Mesenchymal stem cell (in vitro differentiated cells and primary cell): Measurements from ENCODE around the gene MSH5.
A peak's percentile ranks its signal among the peaks of the same experiment; 100 is the strongest.

Source experiments
- DNase-seq: peaks from one replicate; pipeline ENCODE4 v3.0.0-alpha.2; 2013
- H2AFZ ChIP-seq: one replicate; pipeline ENCODE4 v1.6.1; 2013; ENCODE audit warnings: low read depth, mild to moderate bottlenecking, control low read depth, inconsistent platforms, low read length, moderate library complexity
- H2AK5ac ChIP-seq: 2 replicates; pipeline ENCODE4 v1.6.1; 2013; ENCODE audit warnings: low read length, moderate library complexity, mild to moderate bottlenecking, inconsistent platforms; ENCODE audit not compliant: severe bottlenecking
- H2BK120ac ChIP-seq: one replicate; pipeline ENCODE4 v1.6.1; 2013; ENCODE audit warnings: low read depth, mild to moderate bottlenecking, inconsistent platforms, low read length, moderate library complexity
- H2BK12ac ChIP-seq, 2 experiments: one replicate each; pipeline ENCODE4 v1.6.1; 2013; ENCODE audit warnings: inconsistent platforms in 2 of 2, low read length in 2 of 2, mild to moderate bottlenecking in 2 of 2, moderate library complexity in 2 of 2, control low read depth in 1 of 2
- H2BK15ac ChIP-seq: one replicate; pipeline ENCODE4 v1.6.1; 2013; ENCODE audit warnings: mild to moderate bottlenecking, low read depth, inconsistent platforms; ENCODE audit not compliant: poor library complexity, severe bottlenecking
- H2BK5ac ChIP-seq: 2 replicates; pipeline ENCODE4 v1.6.1; 2013; ENCODE audit warnings: low read depth, mild to moderate bottlenecking, low read length, control low read depth, inconsistent platforms; ENCODE audit not compliant: poor library complexity, severe bottlenecking
- H3K14ac ChIP-seq, 2 experiments: one replicate each; pipeline ENCODE4 v1.6.1; 2013; ENCODE audit warnings: inconsistent platforms in 2 of 2, low read length in 2 of 2, control low read depth in 1 of 2, mild to moderate bottlenecking in 1 of 2, moderate library complexity in 1 of 2
- H3K18ac ChIP-seq, 2 experiments: one replicate each; pipeline ENCODE4 v1.6.1; 2013; ENCODE audit warnings: inconsistent platforms in 2 of 2, low read length in 2 of 2, control low read depth in 1 of 2, low read depth in 1 of 2, mild to moderate bottlenecking in 1 of 2
- H3K23ac ChIP-seq, 2 experiments: one replicate each; pipeline ENCODE4 v1.6.1; 2013; ENCODE audit warnings: inconsistent platforms in 2 of 2, low read length in 2 of 2, mild to moderate bottlenecking in 2 of 2, moderate library complexity in 2 of 2, control low read depth in 1 of 2
- H3K27ac ChIP-seq: 2 replicates; pipeline ENCODE4 v1.5.1; 2013; ENCODE audit warnings: mild to moderate bottlenecking, moderate library complexity, low read length, control low read depth, inconsistent platforms; ENCODE audit not compliant: poor library complexity, severe bottlenecking
- H3K27me3 ChIP-seq, 2 experiments: 2 replicates each; pipeline versions ENCODE4 v1.6.1 to v1.7.0; 2013; ENCODE audit warnings: low read length in 2 of 2, mild to moderate bottlenecking in 2 of 2, moderate library complexity in 2 of 2, control low read depth in 1 of 2, inconsistent platforms in 1 of 2; ENCODE audit not compliant: control insufficient read depth in 1 of 2, insufficient read depth in 1 of 2
- H3K36me3 ChIP-seq, 2 experiments: 2 replicates each; pipeline versions ENCODE4 v1.6.1 to v1.7.0; 2013; ENCODE audit warnings: low read length in 2 of 2, control low read depth in 1 of 2, inconsistent platforms in 1 of 2, low read depth in 1 of 2, mild to moderate bottlenecking in 1 of 2; ENCODE audit not compliant: insufficient read depth in 2 of 2, control insufficient read depth in 1 of 2
- H3K4ac ChIP-seq, 2 experiments: one replicate each; pipeline ENCODE4 v1.6.1; 2013; ENCODE audit warnings: inconsistent platforms in 2 of 2, low read length in 2 of 2, mild to moderate bottlenecking in 2 of 2, moderate library complexity in 2 of 2, control low read depth in 1 of 2, low read depth in 1 of 2
- H3K4me1 ChIP-seq: 2 replicates; pipeline ENCODE4 v1.6.1; 2013; ENCODE audit warnings: low read depth, low read length, control low read depth; ENCODE audit not compliant: control insufficient read depth, insufficient read depth
- H3K4me2 ChIP-seq: 2 replicates; pipeline ENCODE4 v1.6.1; 2013; ENCODE audit warnings: low read length, mild to moderate bottlenecking, inconsistent platforms; ENCODE audit not compliant: poor library complexity, severe bottlenecking
- H3K4me3 ChIP-seq, 2 experiments: 2 replicates each; pipeline versions ENCODE4 v1.5.1 to v1.7.0; 2013; ENCODE audit warnings: low read length in 2 of 2, mild to moderate bottlenecking in 2 of 2, control low read depth in 1 of 2, low read depth in 1 of 2; ENCODE audit not compliant: insufficient read depth in 1 of 2
- H3K79me1 ChIP-seq: replicated peaks from 2 replicates; pipeline ENCODE4 v1.6.1; 2013; ENCODE audit warnings: mild to moderate bottlenecking, control low read depth, low read length, inconsistent platforms; ENCODE audit not compliant: poor library complexity, severe bottlenecking
- H3K9ac ChIP-seq: 2 replicates; pipeline ENCODE4 v1.7.0; 2013; ENCODE audit warnings: mild to moderate bottlenecking, low read length, moderate library complexity
- H3K9me3 ChIP-seq: 2 replicates; pipeline ENCODE4 v1.7.0; 2013; ENCODE audit warnings: mild to moderate bottlenecking, low read length; ENCODE audit not compliant: control insufficient read depth
- H4K8ac ChIP-seq: one replicate; pipeline ENCODE4 v1.6.1; 2013; ENCODE audit warnings: inconsistent platforms, mild to moderate bottlenecking, low read length, moderate library complexity
- H4K91ac ChIP-seq: one replicate; pipeline ENCODE4 v1.6.1; 2013; ENCODE audit warnings: mild to moderate bottlenecking, low read length, inconsistent platforms
- WGBS: methylation state at CpG from one replicate; pipeline ENCODE4 v1.1.7; 2013; ENCODE audit warnings: mixed read lengths; 5-methylcytosine and 5-hydroxymethylcytosine counted together

Gene MSH5

GRCh38 chr6:31775184-31775583 lies 35.4 kb downstream of the MSH5 start:
- WGBS = 94% methylated on average over 3 of the region's 4 CpGs

GRCh38 chr6:31775633-31776484 lies 36.1 kb downstream of the MSH5 start:
- peaks cover 16% of the 10 kb centered on the region for H3K4me1 ChIP-seq
- WGBS = 93% methylated on average over 32 of the region's 32 CpGs
- no peak overlapping the region for H2BK12ac ChIP-seq
- no peak overlapping the region for H3K27ac ChIP-seq
- H4K8ac ChIP-seq = no peak overlapping the region
- H3K36me3 ChIP-seq = peaks cover 27 to 35% of the 10 kb centered on the region in 2 experiments
- H3K9me3 ChIP-seq = no peaks in the 10 kb centered on the region
- H3K23ac ChIP-seq = no peak overlapping the region
- no peak overlapping the region for H2BK5ac ChIP-seq
- H3K14ac ChIP-seq = no peak overlapping the region
- no peak overlapping the region for H3K9ac ChIP-seq
- no peak for DNase-seq
- no peak overlapping the region for H2BK120ac ChIP-seq
- H3K4me3 ChIP-seq = no peak overlapping the region
- no peak overlapping the region for H4K91ac ChIP-seq
- H3K4me2 ChIP-seq = no peak overlapping the region
- no peaks in the 10 kb centered on the region for H3K27me3 ChIP-seq
- peak overlapping the region; percentile 18 for H2AK5ac ChIP-seq
- H3K4ac ChIP-seq = no peak overlapping the region
- no peaks in the 10 kb centered on the region for H3K79me1 ChIP-seq
- H2BK15ac ChIP-seq = no peak overlapping the region
- no peak overlapping the region for H3K18ac ChIP-seq
- no peak overlapping the region for H2AFZ ChIP-seq

More at GRCh38 chr6:31775184-31775583, 35.4 kb downstream of the MSH5 start:
- no peak overlapping the region for H3K27ac ChIP-seq
- no peak overlapping the region for H3K14ac ChIP-seq
- H3K4ac ChIP-seq = no peak overlapping the region
- H3K9ac ChIP-seq = no peak overlapping the region
- H3K79me1 ChIP-seq = no peaks in the 10 kb centered on the region
- no peak overlapping the region for H3K4me3 ChIP-seq
- H3K9me3 ChIP-seq = no peaks in the 10 kb centered on the region
- no peak overlapping the region for H2BK5ac ChIP-seq
- H4K8ac ChIP-seq = no peak overlapping the region
- no peak overlapping the region for H3K4me2 ChIP-seq
- no peak overlapping the region for H2AFZ ChIP-seq
- H3K4me1 ChIP-seq = peaks cover 16% of the 10 kb centered on the region
- H2AK5ac ChIP-seq = no peak overlapping the region
- no peak for DNase-seq
- H2BK120ac ChIP-seq = no peak overlapping the region
- no peak overlapping the region for H3K23ac ChIP-seq
- H3K27me3 ChIP-seq = no peaks in the 10 kb centered on the region
- H4K91ac ChIP-seq = no peak overlapping the region
- H2BK15ac ChIP-seq = no peak overlapping the region
- H3K36me3 ChIP-seq = peaks cover 20 to 28% of the 10 kb centered on the region in 2 experiments
- H3K18ac ChIP-seq = no peak overlapping the region
- H2BK12ac ChIP-seq = no peak overlapping the region

GRCh38 chr6:31776485-31776988 lies 36.7 kb downstream of the MSH5 start:
- Histone ChIP-seq H3K9me3 (no peaks in the 10 kb centered on the region), H2BK12ac (peak overlapping the region in 1 of 2 experiments; percentile 21), H2BK15ac (peak overlapping the region; percentile 45), H3K4me1 (peaks cover 16% of the 10 kb centered on the region), H2BK5ac (no peak overlapping the region), H4K91ac (peak overlapping the region; percentile 30), H2BK120ac (peak overlapping the region; percentile 19), H3K4me2 (peak overlapping the region; percentile 20), H3K27ac (no peak overlapping the region), H3K9ac (peak overlapping the region; percentile 47), H3K4me3 (peak overlapping the region in 1 of 2 experiments; percentile 18), H2AK5ac (peak overlapping the region; percentile 32), H3K23ac (no peak overlapping the region), H3K18ac (peak overlapping the region; percentile 35 to 48), H3K27me3 (no peaks in the 10 kb centered on the region), H3K36me3 (peaks cover 33 to 42% of the 10 kb centered on the region in 2 experiments), H3K4ac (peak overlapping the region in 1 of 2 experiments; percentile 47), H3K79me1 (no peaks in the 10 kb centered on the region), H3K14ac (no peak overlapping the region), H2AFZ (no peak overlapping the region), H4K8ac (peak overlapping the region; percentile 72)
- DNase-seq = no peak
- 74% methylated on average over 14 of the region's 14 CpGs for WGBS

- Histone ChIP-seq H3K27me3 (no peaks in the 10 kb centered on the region), H2BK120ac (peak within 1 kb of the TSS; percentile 19), H2BK12ac (peak within 1 kb of the TSS in 1 of 2 experiments; percentile 66), H3K9ac (peak within 1 kb of the TSS; percentile 47), H3K18ac (peak within 1 kb of the TSS; percentile 35 to 48), H2BK15ac (peak within 1 kb of the TSS; percentile 45), H3K4me3 (peak within 1 kb of the TSS in 1 of 2 experiments; percentile 18), H3K27ac (no peak within 1 kb of the TSS), H3K9me3 (no peaks in the 10 kb centered on the region), H2AFZ (peak within 1 kb of the TSS; percentile 14), H3K79me1 (no peaks in the 10 kb centered on the region), H4K8ac (peak within 1 kb of the TSS; percentile 72), H3K23ac (no peak within 1 kb of the TSS), H3K14ac (peak within 1 kb of the TSS in 1 of 2 experiments; percentile 19), H3K36me3 (peaks cover 39 to 48% of the 10 kb centered on the region in 2 experiments), H2BK5ac (no peak within 1 kb of the TSS), H3K4me2 (peak within 1 kb of the TSS; percentile 20), H4K91ac (peak within 1 kb of the TSS; percentile 30), H3K4ac (peak within 1 kb of the TSS; percentile 5 to 47), H2AK5ac (peak within 1 kb of the TSS; percentile 49), H3K4me1 (peaks cover 16% of the 10 kb centered on the region)
- DNase-seq = peak; percentile 66
- WGBS = 55% methylated on average over 9 of the region's 15 CpGs
These were observed 37.3 kb downstream of the MSH5 start, which contains the start of gene VWA7 for GRCh38 chr6:31776989-31777666. TSS of gene VWA7 (minus strand) at chr6:31777328. CDS start at chr6:31776779, 549 bp downstream.
